Astrocyte (in vitro differentiated cells and primary cell): Measurements from ENCODE around the gene DDX60. TPM values are rescaled to one million over a fixed set of nuclear protein-coding genes. Genes with fewer than 3 reads are reported as not detected.

Experiments used
- DNase-seq: peaks from one replicate; pipeline ENCODE4 v3.0.0-alpha.2; 2010; ENCODE audit warnings: low read depth
- FAIRE-seq: peaks from 2 replicates; lab custom pipeline; 2011; peaks lifted over from hg19 to GRCh38; lab: Jason Lieb, UNC
- H2AFZ ChIP-seq: 2 replicates; pipeline ENCODE4 v1.6.0; 2012; ENCODE audit warnings: low read depth, low read length, inconsistent platforms
- H3K27ac ChIP-seq: 2 replicates; pipeline ENCODE4 v1.5.1; 2011; ENCODE audit warnings: low read depth, low read length, inconsistent platforms
- H3K27me3 ChIP-seq: 2 replicates; pipeline ENCODE4 v1.6.0; 2011; ENCODE audit warnings: low read length, inconsistent platforms; ENCODE audit not compliant: insufficient read depth
- H3K36me3 ChIP-seq: 2 replicates; pipeline ENCODE4 v1.5.1; 2011; ENCODE audit warnings: low read length, inconsistent platforms; ENCODE audit not compliant: insufficient read depth
- H3K4me1 ChIP-seq: 2 replicates; pipeline ENCODE4 v1.5.1; 2011; ENCODE audit warnings: low read length, inconsistent platforms; ENCODE audit not compliant: insufficient read depth
- H3K4me2 ChIP-seq: 2 replicates; pipeline ENCODE4 v1.6.0; 2012; ENCODE audit warnings: low read length, inconsistent platforms
- H3K4me3 ChIP-seq: 2 replicates; pipeline ENCODE4 v1.5.1; 2011; ENCODE audit warnings: low read depth, mild to moderate bottlenecking, low read length, inconsistent platforms; ENCODE audit not compliant: insufficient read depth
- H3K79me2 ChIP-seq: 2 replicates; pipeline ENCODE4 v1.6.0; 2012; ENCODE audit warnings: mild to moderate bottlenecking, low read length, inconsistent platforms; ENCODE audit not compliant: insufficient read depth
- H3K9ac ChIP-seq: 2 replicates; pipeline ENCODE4 v1.6.0; 2012; ENCODE audit warnings: mild to moderate bottlenecking, low read length, inconsistent platforms
- H3K9me3 ChIP-seq: 2 replicates; pipeline ENCODE4 v1.5.1; 2012; ENCODE audit warnings: low read depth, mild to moderate bottlenecking, low read length, inconsistent platforms; ENCODE audit not compliant: insufficient read depth
- H4K20me1 ChIP-seq: 2 replicates; pipeline ENCODE4 v1.6.0; 2012; ENCODE audit warnings: low read length, inconsistent platforms; ENCODE audit not compliant: insufficient read depth
- H3K27ac Mint-ChIP-seq: one replicate; pipeline ENCODE4 v1.8.0; 2021; ENCODE audit warnings: mild to moderate bottlenecking, mixed read lengths; ENCODE audit not compliant: unreplicated experiment
- H3K27me3 Mint-ChIP-seq: one replicate; pipeline ENCODE4 v1.8.0; 2021; ENCODE audit warnings: low read depth, mixed read lengths; ENCODE audit not compliant: unreplicated experiment
- H3K36me3 Mint-ChIP-seq: one replicate; pipeline ENCODE4 v1.8.0; 2021; ENCODE audit warnings: low read depth, mixed read lengths; ENCODE audit not compliant: unreplicated experiment
- H3K4me1 Mint-ChIP-seq: one replicate; pipeline ENCODE4 v1.8.0; 2021; ENCODE audit warnings: low read depth, mixed read lengths; ENCODE audit not compliant: unreplicated experiment
- H3K4me3 Mint-ChIP-seq: one replicate; pipeline ENCODE4 v1.8.0; 2021; ENCODE audit warnings: mild to moderate bottlenecking, moderate library complexity, mixed read lengths; ENCODE audit not compliant: unreplicated experiment
- H3K9me3 Mint-ChIP-seq: one replicate; pipeline ENCODE4 v1.8.0; 2021; ENCODE audit warnings: mild to moderate bottlenecking, mixed read lengths; ENCODE audit not compliant: unreplicated experiment
- EZH2 ChIP-seq: IDR thresholded peaks from 2 replicates; pipeline ENCODE4 v1.6.1; 2012; ENCODE audit warnings: mild to moderate bottlenecking, low read length, inconsistent platforms; ENCODE audit not compliant: insufficient read depth
- total RNA-seq: library from RNA; stranded (reverse); gene quantifications from 2 replicates; pipeline ENCODE4 v1.2.1, GENCODE V29; 2021
- TF ChIP-seq, protein P1 (sequence below): IDR thresholded peaks from 2 replicates; pipeline ENCODE4 v1.5.1; 2011; ENCODE audit warnings: low read depth, mild to moderate bottlenecking, inconsistent platforms, low read length, moderate library complexity; ENCODE audit not compliant: insufficient read depth

The DDX60 gene
- total RNA-seq, 1 donor from 2014 or later = 44.0 TPM

DNA sequence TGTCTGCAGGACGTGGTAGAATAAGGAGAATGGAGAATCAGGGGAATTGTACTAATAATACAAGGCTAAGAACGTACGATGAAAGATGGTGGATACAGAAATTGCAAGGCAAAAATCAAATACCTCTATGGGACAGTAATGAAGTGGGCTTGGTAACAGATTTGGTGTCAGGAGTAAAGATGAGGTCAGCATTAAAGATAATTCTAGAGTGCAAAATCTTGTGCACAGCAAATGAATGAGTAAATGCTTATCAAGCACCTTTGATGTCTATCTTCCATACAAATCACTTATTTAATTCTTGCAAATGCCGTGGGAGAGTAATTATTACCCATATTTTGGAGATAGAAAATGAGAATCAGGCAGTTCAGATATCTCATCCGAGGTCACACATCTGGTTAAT lies 70.9 kb downstream of the DDX60 start:
- H3K27me3 Mint-ChIP-seq = no peaks in the 10 kb centered on the region
- H3K27me3 ChIP-seq = no peaks in the 10 kb centered on the region
- no peak overlapping the region for H3K4me3 ChIP-seq
- peaks cover 11% of the 10 kb centered on the region for H3K9me3 Mint-ChIP-seq
- H4K20me1 ChIP-seq = no peaks in the 10 kb centered on the region
- H3K36me3 Mint-ChIP-seq = peaks cover 22% of the 10 kb centered on the region
- no peak overlapping the region for H2AFZ ChIP-seq
- no peak for TF ChIP-seq EZH2
- TF ChIP-seq, protein P1, sequence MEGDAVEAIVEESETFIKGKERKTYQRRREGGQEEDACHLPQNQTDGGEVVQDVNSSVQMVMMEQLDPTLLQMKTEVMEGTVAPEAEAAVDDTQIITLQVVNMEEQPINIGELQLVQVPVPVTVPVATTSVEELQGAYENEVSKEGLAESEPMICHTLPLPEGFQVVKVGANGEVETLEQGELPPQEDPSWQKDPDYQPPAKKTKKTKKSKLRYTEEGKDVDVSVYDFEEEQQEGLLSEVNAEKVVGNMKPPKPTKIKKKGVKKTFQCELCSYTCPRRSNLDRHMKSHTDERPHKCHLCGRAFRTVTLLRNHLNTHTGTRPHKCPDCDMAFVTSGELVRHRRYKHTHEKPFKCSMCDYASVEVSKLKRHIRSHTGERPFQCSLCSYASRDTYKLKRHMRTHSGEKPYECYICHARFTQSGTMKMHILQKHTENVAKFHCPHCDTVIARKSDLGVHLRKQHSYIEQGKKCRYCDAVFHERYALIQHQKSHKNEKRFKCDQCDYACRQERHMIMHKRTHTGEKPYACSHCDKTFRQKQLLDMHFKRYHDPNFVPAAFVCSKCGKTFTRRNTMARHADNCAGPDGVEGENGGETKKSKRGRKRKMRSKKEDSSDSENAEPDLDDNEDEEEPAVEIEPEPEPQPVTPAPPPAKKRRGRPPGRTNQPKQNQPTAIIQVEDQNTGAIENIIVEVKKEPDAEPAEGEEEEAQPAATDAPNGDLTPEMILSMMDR = no peak
- H3K27ac Mint-ChIP-seq = no peak overlapping the region
- no peaks in the 10 kb centered on the region for H3K4me1 ChIP-seq
- DNase-seq = no peak
- H3K36me3 ChIP-seq = no peaks in the 10 kb centered on the region
- no peak overlapping the region for H3K27ac ChIP-seq
- no peak for FAIRE-seq
- H3K4me1 Mint-ChIP-seq = no peaks in the 10 kb centered on the region
- no peak overlapping the region for H3K4me3 Mint-ChIP-seq
- no peaks in the 10 kb centered on the region for H3K9me3 ChIP-seq
- H3K9ac ChIP-seq = no peak overlapping the region
- no peak overlapping the region for H3K4me2 ChIP-seq
- H3K79me2 ChIP-seq = no peaks in the 10 kb centered on the region

DNA sequence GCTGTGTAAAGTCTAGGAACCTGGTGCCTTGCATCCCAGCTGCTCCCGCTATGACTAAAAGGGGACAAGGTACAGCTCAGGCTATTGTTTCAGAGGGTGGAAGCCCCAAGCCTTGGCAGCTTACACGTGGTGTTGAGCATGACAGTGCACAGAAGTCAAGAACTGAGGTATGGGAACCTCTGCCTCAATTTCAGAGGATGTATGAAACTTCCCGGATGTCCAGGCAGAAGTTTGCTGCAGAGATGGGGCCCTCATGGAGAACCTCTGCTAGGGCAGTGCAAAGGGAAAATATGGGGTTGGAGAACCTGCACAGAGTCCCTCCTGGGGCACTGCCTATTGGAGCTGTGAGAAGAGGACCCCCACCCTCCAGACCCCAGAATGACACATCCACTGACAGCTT lies 76.6 kb downstream of the DDX60 start:
- no peaks in the 10 kb centered on the region for H3K4me1 ChIP-seq
- H2AFZ ChIP-seq = no peak overlapping the region
- H3K9ac ChIP-seq = no peak overlapping the region
- no peak overlapping the region for H3K27ac ChIP-seq
- no peaks in the 10 kb centered on the region for H3K27me3 Mint-ChIP-seq
- FAIRE-seq (no peak), DNase-seq (no peak)
- no peak overlapping the region for H3K4me3 ChIP-seq
- H3K27ac Mint-ChIP-seq = no peak overlapping the region
- no peaks in the 10 kb centered on the region for H3K4me1 Mint-ChIP-seq
- no peaks in the 10 kb centered on the region for H3K79me2 ChIP-seq
- H3K27me3 ChIP-seq = no peaks in the 10 kb centered on the region
- H4K20me1 ChIP-seq = no peaks in the 10 kb centered on the region
- peaks cover 4% of the 10 kb centered on the region for H3K9me3 ChIP-seq
- H3K4me3 Mint-ChIP-seq = no peak overlapping the region
- H3K9me3 Mint-ChIP-seq = peaks cover 23% of the 10 kb centered on the region
- H3K36me3 Mint-ChIP-seq = peaks cover 31% of the 10 kb centered on the region
- TF ChIP-seq EZH2 = no peak
- TF ChIP-seq, protein P1 = no peak
- no peak overlapping the region for H3K4me2 ChIP-seq
- no peaks in the 10 kb centered on the region for H3K36me3 ChIP-seq

DNA sequence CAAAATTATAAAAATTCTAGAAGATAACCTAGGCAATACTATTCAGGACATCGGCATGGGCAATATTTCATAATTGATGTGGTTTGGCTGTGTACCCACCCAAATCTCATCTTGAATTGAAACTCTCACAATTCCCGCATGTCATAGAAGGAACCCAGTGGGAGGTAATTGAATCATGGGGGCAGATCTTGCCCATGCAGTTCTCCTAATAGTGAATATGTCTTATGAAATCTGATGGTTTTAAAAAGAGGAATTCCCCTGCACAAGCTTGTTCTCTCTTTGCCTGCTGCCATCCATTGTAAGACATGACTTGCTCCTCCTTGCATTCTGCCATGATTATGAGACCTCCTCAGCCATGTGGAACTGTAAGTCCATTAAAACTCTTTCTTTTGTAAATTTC lies 77.7 kb downstream of the DDX60 start:
- Mint-ChIP-seq H3K27me3 (no peaks in the 10 kb centered on the region), H3K36me3 (peaks cover 30% of the 10 kb centered on the region), H3K4me1 (no peaks in the 10 kb centered on the region), H3K9me3 (peaks cover 23% of the 10 kb centered on the region), H3K4me3 (no peak overlapping the region), H3K27ac (no peak overlapping the region)
- Histone ChIP-seq H4K20me1 (no peaks in the 10 kb centered on the region), H3K4me1 (no peaks in the 10 kb centered on the region), H3K4me3 (no peak overlapping the region), H2AFZ (no peak overlapping the region), H3K9ac (no peak overlapping the region), H3K27ac (no peak overlapping the region), H3K4me2 (no peak overlapping the region), H3K79me2 (no peaks in the 10 kb centered on the region), H3K9me3 (peaks cover 4% of the 10 kb centered on the region), H3K36me3 (no peaks in the 10 kb centered on the region), H3K27me3 (no peaks in the 10 kb centered on the region)
- TF ChIP-seq, protein P1 = no peak
- no peak for TF ChIP-seq EZH2
- DNase-seq (no peak), FAIRE-seq (no peak)
